Measurements from ENCODE around the gene MRPL28. TPM values are rescaled to one million over a fixed set of nuclear protein-coding genes. Genes with fewer than 3 reads are reported as not detected.
A peak's percentile ranks its signal among the peaks of the same experiment; 100 is the strongest.
"Not testable (repeated sequence)": the region's sequence is repeated elsewhere in the genome, so short reads cannot be mapped to it uniquely, and the experiment has no call there.

MRPL28 gene
- total RNA-seq, 2 donors from 2014 or later = 89.0 to 90.3 TPM

GRCh38 chr16:392450-393030 is 22.2 kb upstream of the MRPL28 start:
- no peak for DNase-seq (ENCODE audit: low spot score)
- H3K36me3 ChIP-seq = no peaks in the 10 kb centered on the region
- H3K9me3 ChIP-seq = no peaks in the 10 kb centered on the region
- H3K4me3 ChIP-seq = no peak overlapping the region
- no peaks in the 10 kb centered on the region for H3K27me3 ChIP-seq
- H3K4me1 ChIP-seq = peaks cover 0 to 25% of the 10 kb centered on the region in 2 donors
- no peak for TF ChIP-seq CTCF (IDR thresholded peaks at IDR 0.05)
- no peak overlapping the region for H3K27ac ChIP-seq

- no peak overlapping the region for H3K27ac ChIP-seq
- TF ChIP-seq CTCF (IDR thresholded peaks at IDR 0.05) = peak; percentile 36 to 72
- H3K27me3 ChIP-seq = no peaks in the 10 kb centered on the region
- no peak for DNase-seq (ENCODE audit: low spot score)
- H3K36me3 ChIP-seq = no peaks in the 10 kb centered on the region
- H3K9me3 ChIP-seq = no peaks in the 10 kb centered on the region
- peaks cover 0 to 25% of the 10 kb centered on the region in 2 donors for H3K4me1 ChIP-seq
- no peak overlapping the region for H3K4me3 ChIP-seq
These were observed 21.6 kb upstream of the MRPL28 start for GRCh38 chr16:391885-392335.

- no peak for DNase-seq (ENCODE audit: low spot score)
- Histone ChIP-seq H3K27me3 (no peaks in the 10 kb centered on the region), H3K4me1 (peaks cover 0 to 18% of the 10 kb centered on the region in 2 donors), H3K27ac (no peak overlapping the region), H3K36me3 (no peaks in the 10 kb centered on the region), H3K4me3 (no peak overlapping the region), H3K9me3 (no peaks in the 10 kb centered on the region)
- no peak for TF ChIP-seq CTCF (IDR thresholded peaks at IDR 0.05)
These were observed 19.0 kb upstream of the MRPL28 start for GRCh38 chr16:389352-389751.

- peaks cover 0 to 31% of the 10 kb centered on the region in 2 donors for H3K4me1 ChIP-seq
- H3K27ac ChIP-seq = peak overlapping the region; percentile 44 to 62
- not testable (repeated sequence) for H3K36me3 ChIP-seq; H3K27me3 ChIP-seq; H3K9me3 ChIP-seq; DNase-seq (ENCODE audit: low spot score)
- peak overlapping the region in 1 of 2 donors; percentile 26 for H3K4me3 ChIP-seq
These were observed 17.7 kb upstream of the MRPL28 start for GRCh38 chr16:387761-388666.

DNA sequence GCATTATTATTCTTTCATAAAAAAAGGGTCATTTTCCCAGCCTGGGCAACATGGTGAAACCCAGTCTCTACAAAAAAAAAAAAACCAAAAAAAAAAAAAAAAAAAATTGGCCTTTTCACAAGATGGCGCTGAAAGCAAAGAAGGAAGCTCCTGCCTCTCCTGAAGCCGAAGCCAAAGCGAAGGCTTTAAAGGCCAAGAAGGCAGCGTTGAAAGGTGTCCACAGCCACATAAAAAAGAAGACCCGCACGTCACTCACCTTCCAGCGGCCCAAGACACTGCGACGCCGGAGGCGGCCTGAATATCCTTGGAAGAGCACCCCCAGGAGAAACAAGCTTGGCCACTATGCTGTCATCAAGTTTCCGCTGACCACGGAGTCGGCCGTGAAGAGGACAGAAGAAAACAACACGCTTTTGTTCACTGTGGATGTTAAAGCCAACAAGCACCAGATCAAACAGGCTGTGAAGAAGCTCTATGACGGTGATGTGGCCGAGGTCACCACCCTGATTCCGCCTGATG is 16.4 kb upstream of the MRPL28 start:
- Histone ChIP-seq H3K4me1 (peaks cover 0 to 39% of the 10 kb centered on the region in 2 donors), H3K9me3 (no peaks in the 10 kb centered on the region), H3K27me3 (no peaks in the 10 kb centered on the region), H3K4me3 (no peak overlapping the region), H3K36me3 (no peaks in the 10 kb centered on the region), H3K27ac (peak overlapping the region; percentile 47 to 59)
- TF ChIP-seq CTCF (IDR thresholded peaks at IDR 0.05) = peak in 1 of 2 donors; percentile 18
- DNase-seq (ENCODE audit: low spot score) = no peak

All from right atrium auricular region (tissue), 2 donors.